Duodenal mucosa (tissue), 2 donors: ENCODE results near the gene MAGED2.

Experiments used
- H3K27ac ChIP-seq: one replicate; pipeline ENCODE4 v1.7.0; 2013; ENCODE audit warnings: low read depth, low read length
- H3K27me3 ChIP-seq, 2 donors: one replicate each; pipeline ENCODE4 v1.7.0; 2013; ENCODE audit warnings: low read length in 2 of 2, control low read depth in 1 of 2; ENCODE audit not compliant: insufficient read depth in 2 of 2, control insufficient read depth in 1 of 2
- H3K36me3 ChIP-seq, 2 donors: one replicate each; pipeline ENCODE4 v1.7.0; 2013; ENCODE audit warnings: low read length in 2 of 2, control low read depth in 1 of 2; ENCODE audit not compliant: insufficient read depth in 2 of 2, control insufficient read depth in 1 of 2
- H3K4me1 ChIP-seq, 2 donors: one replicate each; pipeline ENCODE4 v1.7.0; 2013; ENCODE audit warnings: low read length in 2 of 2, control low read depth in 1 of 2; ENCODE audit not compliant: insufficient read depth in 2 of 2, control insufficient read depth in 1 of 2
- H3K4me3 ChIP-seq, 2 donors: one replicate each; pipeline ENCODE4 v1.7.0; 2013; ENCODE audit warnings: low read length in 2 of 2, low read depth in 1 of 2
- H3K9ac ChIP-seq, 2 donors: one replicate each; pipeline ENCODE4 v1.7.0; 2013; ENCODE audit warnings: low read length in 2 of 2, low read depth in 1 of 2
- H3K9me3 ChIP-seq, 2 donors: one replicate each; pipeline ENCODE4 v1.7.0; 2013; ENCODE audit warnings: low read length in 2 of 2, control low read depth in 1 of 2; ENCODE audit not compliant: control insufficient read depth in 1 of 2

MAGED2 gene

GRCh38 chrX:54794028-54794427, 13.5 kb upstream of the MAGED2 start:
- Histone ChIP-seq H3K27me3 (no peaks in the 10 kb centered on the region), H3K9ac (no peak overlapping the region), H3K4me1 (peaks cover 0 to 4% of the 10 kb centered on the region in 2 donors), H3K9me3 (no peaks in the 10 kb centered on the region), H3K36me3 (no peaks in the 10 kb centered on the region), H3K27ac (no peak overlapping the region), H3K4me3 (no peak overlapping the region)

GRCh38 chrX:54794795-54795194, 12.8 kb upstream of the MAGED2 start:
- H3K4me3 ChIP-seq: no peak overlapping the region
- no peak overlapping the region for H3K27ac ChIP-seq
- no peaks in the 10 kb centered on the region for H3K9me3 ChIP-seq
- H3K9ac ChIP-seq: no peak overlapping the region
- peaks cover 0 to 4% of the 10 kb centered on the region in 2 donors for H3K4me1 ChIP-seq
- no peaks in the 10 kb centered on the region for H3K36me3 ChIP-seq
- H3K27me3 ChIP-seq: no peaks in the 10 kb centered on the region

GRCh38 chrX:54798137-54798536, 9.4 kb upstream of the MAGED2 start, which contains the start of gene ITIH6:
TSS of gene ITIH6 (minus strand) at chrX:54798255. CDS start at chrX:54798210, 45 bp downstream.
- no peaks in the 10 kb centered on the region for H3K36me3 ChIP-seq
- no peaks in the 10 kb centered on the region for H3K9me3 ChIP-seq
- no peak within 1 kb of the TSS for H3K4me3 ChIP-seq
- peaks cover 0 to 4% of the 10 kb centered on the region in 2 donors for H3K4me1 ChIP-seq
- H3K9ac ChIP-seq: no peak within 1 kb of the TSS
- H3K27me3 ChIP-seq: no peaks in the 10 kb centered on the region
- H3K27ac ChIP-seq: no peak within 1 kb of the TSS

- no peak overlapping the region for H3K9ac ChIP-seq
- no peak overlapping the region for H3K4me3 ChIP-seq
- H3K9me3 ChIP-seq: no peaks in the 10 kb centered on the region
- no peaks in the 10 kb centered on the region for H3K36me3 ChIP-seq
- no peaks in the 10 kb centered on the region for H3K27me3 ChIP-seq
- no peak overlapping the region for H3K27ac ChIP-seq
- H3K4me1 ChIP-seq: peaks cover 0 to 4% of the 10 kb centered on the region in 2 donors
Observed at GRCh38 chrX:54799046-54799445, 8.5 kb upstream of the MAGED2 start.

GRCh38 chrX:54808109-54808604, 612 bp downstream of the MAGED2 start:
- peak overlapping the region; percentile 83 to 86 for H3K4me3 ChIP-seq
- peaks cover 10 to 26% of the 10 kb centered on the region in 2 donors for H3K36me3 ChIP-seq
- no peaks in the 10 kb centered on the region for H3K27me3 ChIP-seq
- no peaks in the 10 kb centered on the region for H3K9me3 ChIP-seq
- H3K4me1 ChIP-seq: peaks cover 9 to 10% of the 10 kb centered on the region in 2 donors
- peak overlapping the region; percentile 56 for H3K27ac ChIP-seq
- H3K9ac ChIP-seq: peak overlapping the region; percentile 57 to 78

GRCh38 chrX:54808605-54809483, 1.3 kb downstream of the MAGED2 start:
- H3K9ac ChIP-seq: peak overlapping the region; percentile 69 to 78
- H3K4me1 ChIP-seq: peaks cover 9 to 10% of the 10 kb centered on the region in 2 donors
- no peaks in the 10 kb centered on the region for H3K27me3 ChIP-seq
- H3K9me3 ChIP-seq: no peaks in the 10 kb centered on the region
- peak overlapping the region; percentile 83 to 86 for H3K4me3 ChIP-seq
- H3K36me3 ChIP-seq: peaks cover 15 to 32% of the 10 kb centered on the region in 2 donors
- peak overlapping the region; percentile 56 for H3K27ac ChIP-seq

GRCh38 chrX:54810532-54810931, 3.0 kb downstream of the MAGED2 start:
- Histone ChIP-seq H3K4me1 (peaks cover 9 to 10% of the 10 kb centered on the region in 2 donors), H3K36me3 (peaks cover 28 to 48% of the 10 kb centered on the region in 2 donors), H3K4me3 (peak overlapping the region in 1 of 2 donors; percentile 20), H3K27ac (no peak overlapping the region), H3K9ac (no peak overlapping the region), H3K27me3 (no peaks in the 10 kb centered on the region), H3K9me3 (no peaks in the 10 kb centered on the region)

- peaks cover 28 to 50% of the 10 kb centered on the region in 2 donors for H3K36me3 ChIP-seq
Observed at GRCh38 chrX:54811301-54811885, 3.8 kb downstream of the MAGED2 start.

GRCh38 chrX:54812306-54812705, 4.8 kb downstream of the MAGED2 start:
- H3K9me3 ChIP-seq: no peaks in the 10 kb centered on the region
- H3K9ac ChIP-seq: no peak overlapping the region
- H3K4me1 ChIP-seq: peaks cover 9 to 10% of the 10 kb centered on the region in 2 donors
- H3K36me3 ChIP-seq: peaks cover 28 to 50% of the 10 kb centered on the region in 2 donors
- no peaks in the 10 kb centered on the region for H3K27me3 ChIP-seq
- no peak overlapping the region for H3K27ac ChIP-seq
- no peak overlapping the region for H3K4me3 ChIP-seq

More at GRCh38 chrX:54811301-54811885, 3.8 kb downstream of the MAGED2 start:
- Histone ChIP-seq H3K27ac (no peak overlapping the region), H3K9ac (no peak overlapping the region), H3K4me1 (peaks cover 9 to 10% of the 10 kb centered on the region in 2 donors), H3K27me3 (no peaks in the 10 kb centered on the region), H3K4me3 (no peak overlapping the region), H3K9me3 (no peaks in the 10 kb centered on the region)

- Histone ChIP-seq H3K4me3 (no peak overlapping the region), H3K4me1 (no peaks in the 10 kb centered on the region), H3K27ac (no peak overlapping the region)
Observed at GRCh38 chrX:54817220-54817820, 9.8 kb downstream of the MAGED2 start.

More at GRCh38 chrX:54817220-54817820, 9.8 kb downstream of the MAGED2 start:
- H3K9me3 ChIP-seq: no peaks in the 10 kb centered on the region
- no peaks in the 10 kb centered on the region for H3K27me3 ChIP-seq
- no peak overlapping the region for H3K9ac ChIP-seq
- peaks cover 18 to 33% of the 10 kb centered on the region in 2 donors for H3K36me3 ChIP-seq
